Measurements from ENCODE around the gene ZNF710. TPM values are rescaled to one million over a fixed set of nuclear protein-coding genes. Genes with fewer than 3 reads are reported as not detected.
A peak's percentile ranks its signal among the peaks of the same experiment; 100 is the strongest.

The ZNF710 gene
- total RNA-seq, 3 donors from 2014 or later (not counting 1 experiment from before 2014, with no cell fraction given), result 26.5 to 43.1 (median 26.6) TPM

- intact Hi-C loops (cut with micrococcal nuclease), result no loop called here
- H3K27me3 ChIP-seq (ENCODE audit: control insufficient read depth, insufficient read depth, low read length), result no peaks in the 10 kb centered on the region
- Mint-ChIP-seq H3K4me3 (peak overlapping the region; percentile 6), H3K36me3 (no peaks in the 10 kb centered on the region), H3K27me3 (ENCODE audit: low read depth in 2 of 2) (no peaks in the 10 kb centered on the region), H3K9me3 (peaks cover 0 to 3% of the 10 kb centered on the region in 2 donors), H3K4me1 (peaks cover 50 to 51% of the 10 kb centered on the region in 2 donors), H3K27ac (peak overlapping the region; percentile 52 to 64)
- no peak overlapping the region for H3K27ac ChIP-seq (ENCODE audit: low read length)
- H3K4me3 ChIP-seq (ENCODE audit: low read length), result no peak overlapping the region
- ATAC-seq (peak in 2 of 3 donors; percentile 14 to 24), DNase-seq (no peak)
- 74% methylated on average over 17 of the region's 17 CpGs for WGBS (ENCODE audit: insufficient coverage)
- H3K4me1 ChIP-seq (ENCODE audit: control insufficient read depth, insufficient read depth, low read length), result peaks cover 29% of the 10 kb centered on the region
- no peaks in the 10 kb centered on the region for H3K36me3 ChIP-seq (ENCODE audit: control insufficient read depth, insufficient read depth, low read length)
- H3K9me3 ChIP-seq (ENCODE audit: control insufficient read depth, insufficient read depth, low read length), result no peaks in the 10 kb centered on the region
- no peak for TF ChIP-seq CTCF (IDR thresholded peaks at IDR 0.05)
These were observed 17.2 kb downstream of the ZNF710 start for GRCh38 chr15:90018216-90018831.

- no peaks in the 10 kb centered on the region for H3K27me3 Mint-ChIP-seq (ENCODE audit: low read depth in 2 of 2)
- no peak for DNase-seq
- no peak for ATAC-seq
- intact Hi-C loops (cut with micrococcal nuclease), result no loop called here
- H3K27ac ChIP-seq (ENCODE audit: low read length), result no peak overlapping the region
- no peaks in the 10 kb centered on the region for H3K9me3 Mint-ChIP-seq
- WGBS (ENCODE audit: insufficient coverage), result 91% methylated on average over 8 of the region's 8 CpGs
- peak overlapping the region in 1 of 2 donors; percentile 52 for H3K27ac Mint-ChIP-seq
- H3K4me3 Mint-ChIP-seq, result no peak overlapping the region
- H3K9me3 ChIP-seq (ENCODE audit: control insufficient read depth, insufficient read depth, low read length), result no peaks in the 10 kb centered on the region
- H3K4me3 ChIP-seq (ENCODE audit: low read length), result no peak overlapping the region
- no peaks in the 10 kb centered on the region for H3K27me3 ChIP-seq (ENCODE audit: control insufficient read depth, insufficient read depth, low read length)
- TF ChIP-seq CTCF (IDR thresholded peaks at IDR 0.05), result no peak
- H3K36me3 Mint-ChIP-seq, result no peaks in the 10 kb centered on the region
- peaks cover 45 to 47% of the 10 kb centered on the region in 2 donors for H3K4me1 Mint-ChIP-seq
- H3K4me1 ChIP-seq (ENCODE audit: control insufficient read depth, insufficient read depth, low read length), result peaks cover 21% of the 10 kb centered on the region
- H3K36me3 ChIP-seq (ENCODE audit: control insufficient read depth, insufficient read depth, low read length), result no peaks in the 10 kb centered on the region
These were observed 18.5 kb downstream of the ZNF710 start for GRCh38 chr15:90019611-90020010.

- peaks cover 21% of the 10 kb centered on the region for H3K4me1 ChIP-seq (ENCODE audit: control insufficient read depth, insufficient read depth, low read length)
- no peak for DNase-seq
- no peak overlapping the region for H3K4me3 ChIP-seq (ENCODE audit: low read length)
- H3K36me3 Mint-ChIP-seq, result no peaks in the 10 kb centered on the region
- H3K27me3 Mint-ChIP-seq (ENCODE audit: low read depth in 2 of 2), result no peaks in the 10 kb centered on the region
- no peak overlapping the region for H3K4me3 Mint-ChIP-seq
- TF ChIP-seq CTCF (IDR thresholded peaks at IDR 0.05), result no peak
- peak in 1 of 3 donors; percentile 48 for ATAC-seq
- no peaks in the 10 kb centered on the region for H3K9me3 Mint-ChIP-seq
- no peaks in the 10 kb centered on the region for H3K27me3 ChIP-seq (ENCODE audit: control insufficient read depth, insufficient read depth, low read length)
- peaks cover 49 to 53% of the 10 kb centered on the region in 2 donors for H3K4me1 Mint-ChIP-seq
- WGBS (ENCODE audit: insufficient coverage), result 68% methylated on average over 18 of the region's 18 CpGs
- no peaks in the 10 kb centered on the region for H3K9me3 ChIP-seq (ENCODE audit: control insufficient read depth, insufficient read depth, low read length)
- H3K27ac ChIP-seq (ENCODE audit: low read length), result no peak overlapping the region
- no peaks in the 10 kb centered on the region for H3K36me3 ChIP-seq (ENCODE audit: control insufficient read depth, insufficient read depth, low read length)
- H3K27ac Mint-ChIP-seq, result peak overlapping the region in 1 of 2 donors; percentile 72
- intact Hi-C loops (cut with micrococcal nuclease), result no loop called here
These were observed 19.1 kb downstream of the ZNF710 start for GRCh38 chr15:90020021-90020735.
